Brain microvascular endothelial cell (primary cell): ENCODE measurements around the gene LRRC8E.

Experiments
- DNase-seq: peaks from one replicate; pipeline ENCODE4 v3.0.0-alpha.2; 2020
- H3K27ac ChIP-seq: fragments of 250-450 bp; sonication (Bioruptor Pico); 2 replicates; pipeline ENCODE4 v1.5.1; 2020; ENCODE audit warnings: mild to moderate bottlenecking, moderate library complexity
- H3K27me3 ChIP-seq: fragments of 250-450 bp; sonication (Bioruptor Pico); replicated peaks from 2 replicates; pipeline ENCODE4 v1.5.1; 2020; ENCODE audit warnings: mild to moderate bottlenecking
- H3K36me3 ChIP-seq: fragments of 250-450 bp; sonication (Bioruptor Pico); replicated peaks from 2 replicates; pipeline ENCODE4 v1.5.1; 2020; ENCODE audit warnings: mild to moderate bottlenecking
- H3K4me3 ChIP-seq: 2 replicates; pipeline ENCODE4 v1.5.1; 2011; ENCODE audit warnings: low read depth, mild to moderate bottlenecking, control low read depth, low read length, moderate library complexity
- CTCF ChIP-seq: IDR thresholded peaks from 2 replicates; pipeline ENCODE4 v1.5.1; 2011; ENCODE audit warnings: low read depth, mild to moderate bottlenecking, moderate library complexity, low read length, control low read depth, inconsistent platforms; ENCODE audit errors: missing control alignments
- in situ Hi-C: cut with HindIII; loops from 2 replicates; pipeline ENCODE4 v1.10.0; 2017; ENCODE audit warnings: low sequenced_read_pairs, low pct_ligation_motif_present

LRRC8E gene

GRCh38 chr19:7902796-7903243 lies 14.5 kb downstream of the LRRC8E start:
- in situ Hi-C loops, result no loop called here
- no peak for DNase-seq
- Histone ChIP-seq H3K4me3 (peak overlapping the region; percentile 65), H3K27ac (peak overlapping the region; percentile 23), H3K27me3 (no peaks in the 10 kb centered on the region), H3K36me3 (peaks cover 18% of the 10 kb centered on the region)
- no peak for TF ChIP-seq CTCF

GRCh38 chr19:7903244-7904073 lies 15.1 kb downstream of the LRRC8E start, which contains the start of gene MAP2K7:
MAP2K7 (plus strand) TSS chr19:7903877; CDS start chr19:7903945, 68 bp downstream.
- in situ Hi-C loops, result no loop called here
- peak; percentile 98 for DNase-seq
- Histone ChIP-seq H3K27me3 (no peaks in the 10 kb centered on the region), H3K27ac (peak within 1 kb of the TSS; percentile 65), H3K36me3 (peaks cover 18% of the 10 kb centered on the region), H3K4me3 (peak within 1 kb of the TSS; percentile 80)
- peak; percentile 59 for TF ChIP-seq CTCF

- H3K36me3 ChIP-seq, result peaks cover 13% of the 10 kb centered on the region
- no peak for TF ChIP-seq CTCF
- H3K27ac ChIP-seq, result peak overlapping the region; percentile 65
- DNase-seq, result no peak
- H3K27me3 ChIP-seq, result no peaks in the 10 kb centered on the region
- in situ Hi-C loops, result no loop called here
- H3K4me3 ChIP-seq, result peak overlapping the region; percentile 80
Measured at GRCh38 chr19:7904074-7905020, 16.0 kb downstream of the LRRC8E start.

GRCh38 chr19:7905268-7905667 lies 17.0 kb downstream of the LRRC8E start:
- in situ Hi-C loops, result no loop called here
- TF ChIP-seq CTCF, result no peak
- Histone ChIP-seq H3K36me3 (peaks cover 11% of the 10 kb centered on the region), H3K4me3 (no peak overlapping the region), H3K27ac (no peak overlapping the region), H3K27me3 (no peaks in the 10 kb centered on the region)
- no peak for DNase-seq

GRCh38 chr19:7905859-7906258 lies 17.5 kb downstream of the LRRC8E start:
- Histone ChIP-seq H3K27ac (no peak overlapping the region), H3K36me3 (peaks cover 15% of the 10 kb centered on the region), H3K4me3 (no peak overlapping the region), H3K27me3 (no peaks in the 10 kb centered on the region)
- DNase-seq, result no peak
- in situ Hi-C loops, result no loop called here
- TF ChIP-seq CTCF, result no peak
